ENCODE results near the gene NAT8L. TPM values are rescaled to one million over a fixed set of nuclear protein-coding genes. Genes with fewer than 3 reads are reported as not detected.
A peak's percentile ranks its signal among the peaks of the same experiment; 100 is the strongest.

The NAT8L gene
- total and polyA plus RNA-seq, 2 of the 13 experiments (the other 11 are each of a cell fraction or from before 2014, with no cell fraction given) = 2.2 to 3.3 TPM

DNA sequence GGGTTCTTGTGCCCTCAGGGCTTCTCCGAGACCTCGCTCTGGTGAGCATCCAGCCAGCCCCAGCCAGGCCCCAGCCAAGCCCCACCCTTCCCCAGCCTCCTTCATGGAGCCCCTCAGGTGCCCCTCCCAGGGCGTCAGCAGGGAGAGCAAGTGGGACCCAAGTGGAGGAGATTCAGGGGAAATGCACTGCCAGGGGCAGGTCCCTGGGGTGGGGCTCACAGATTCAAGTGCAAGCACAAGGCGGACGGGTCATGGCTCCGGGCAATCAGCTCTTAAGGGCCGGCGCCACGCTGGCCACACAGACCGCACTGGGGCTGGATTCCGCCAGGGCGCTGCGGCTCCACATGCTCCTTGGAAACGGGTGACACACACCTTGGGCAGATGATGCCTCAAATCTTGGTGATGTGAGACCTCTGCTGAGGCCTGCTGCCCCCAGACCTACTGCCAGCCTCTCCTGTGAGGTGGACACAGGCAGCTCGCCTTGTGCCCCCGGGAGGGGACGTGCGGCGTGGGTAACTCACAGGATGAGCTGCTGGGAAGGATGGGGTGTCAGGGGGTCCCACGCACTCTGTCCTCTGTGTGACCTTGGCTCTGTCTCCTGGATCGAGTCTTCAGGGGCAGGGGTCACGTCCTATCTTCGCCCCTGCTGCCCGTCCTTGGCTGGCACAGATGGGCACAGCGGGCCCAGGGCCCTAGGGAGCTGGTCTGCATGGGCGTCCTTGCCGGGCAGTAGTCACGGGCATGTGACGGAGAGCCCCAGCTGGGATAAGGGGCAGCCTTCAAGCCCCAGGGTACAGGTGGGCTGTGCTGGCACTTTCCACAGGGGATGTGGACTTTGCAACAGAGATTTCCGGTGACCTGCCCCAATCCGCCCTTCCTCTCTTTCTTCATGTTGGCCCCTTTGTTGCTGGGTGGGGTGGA, 17.1 kb downstream of the NAT8L start (continued):
- TF ChIP-seq, protein P1, sequence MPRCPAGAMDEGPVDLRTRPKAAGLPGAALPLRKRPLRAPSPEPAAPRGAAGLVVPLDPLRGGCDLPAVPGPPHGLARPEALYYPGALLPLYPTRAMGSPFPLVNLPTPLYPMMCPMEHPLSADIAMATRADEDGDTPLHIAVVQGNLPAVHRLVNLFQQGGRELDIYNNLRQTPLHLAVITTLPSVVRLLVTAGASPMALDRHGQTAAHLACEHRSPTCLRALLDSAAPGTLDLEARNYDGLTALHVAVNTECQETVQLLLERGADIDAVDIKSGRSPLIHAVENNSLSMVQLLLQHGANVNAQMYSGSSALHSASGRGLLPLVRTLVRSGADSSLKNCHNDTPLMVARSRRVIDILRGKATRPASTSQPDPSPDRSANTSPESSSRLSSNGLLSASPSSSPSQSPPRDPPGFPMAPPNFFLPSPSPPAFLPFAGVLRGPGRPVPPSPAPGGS (CRISPR knock-in tag; IDR thresholded peaks at IDR 0.05) = 0 out of 2 replicates have a peak, but pooled peaks have one; percentile 63
- TF ChIP-seq DPF2 (CRISPR knock-in tag; IDR thresholded peaks at IDR 0.05; ENCODE audit: borderline replicate concordance, low read depth) (peak; percentile 38; the same call in 1 of the 2 replicates), HNF4G (IDR thresholded peaks at IDR 0.05; ENCODE audit: borderline replicate concordance, low read depth, low read length) (peak; percentile 56; the same call in 1 of the 2 replicates), HNF4G (CRISPR knock-in tag; IDR thresholded peaks at IDR 0.05; ENCODE audit: borderline replicate concordance, low read depth) (no peak), NR2F6 (IDR thresholded peaks at IDR 0.05) (no peak), NR2F6 (CRISPR knock-in tag; IDR thresholded peaks at IDR 0.05) (peak; percentile 62; the same call in 1 of the 2 replicates), ZNF616 (CRISPR knock-in tag; IDR thresholded peaks at IDR 0.05; ENCODE audit: low read depth) (0 out of 2 replicates have a peak, but pooled peaks have one; percentile 33), CEBPG (CRISPR knock-in tag; IDR thresholded peaks at IDR 0.05) (peak; percentile 25; the same call in 1 of the 2 replicates), GATAD2A (CRISPR knock-in tag; IDR thresholded peaks at IDR 0.05) (peak; percentile 41), ETV5 (CRISPR knock-in tag; IDR thresholded peaks at IDR 0.05; ENCODE audit: borderline replicate concordance) (peak; percentile 89), RXRB (CRISPR knock-in tag; IDR thresholded peaks at IDR 0.05; ENCODE audit: borderline replicate concordance) (peak; percentile 55; the same call in 1 of the 2 replicates), ZNF557 (CRISPR knock-in tag; IDR thresholded peaks at IDR 0.05) (no peak), EP300 (IDR thresholded peaks at IDR 0.05; ENCODE audit: low read depth in 2 of 2, low read length in 2 of 2) (peak in 1 of 2 experiments; percentile 48; a peak in 1 of 4 replicates), EP300 (CRISPR knock-in tag; IDR thresholded peaks at IDR 0.05; ENCODE audit: borderline replicate concordance) (peak; percentile 15; the same call in 1 of the 2 replicates), ESRRA (CRISPR knock-in tag; IDR thresholded peaks at IDR 0.05; ENCODE audit: low read depth) (peak; percentile 52; the same call in 1 of the 2 replicates), ZNF281 (CRISPR knock-in tag; IDR thresholded peaks at IDR 0.05; ENCODE audit: borderline replicate concordance) (0 out of 2 replicates have a peak, but pooled peaks have one; percentile 4), HOXA3 (CRISPR knock-in tag; IDR thresholded peaks at IDR 0.05) (no peak)
- TF ChIP-seq, protein P2, sequence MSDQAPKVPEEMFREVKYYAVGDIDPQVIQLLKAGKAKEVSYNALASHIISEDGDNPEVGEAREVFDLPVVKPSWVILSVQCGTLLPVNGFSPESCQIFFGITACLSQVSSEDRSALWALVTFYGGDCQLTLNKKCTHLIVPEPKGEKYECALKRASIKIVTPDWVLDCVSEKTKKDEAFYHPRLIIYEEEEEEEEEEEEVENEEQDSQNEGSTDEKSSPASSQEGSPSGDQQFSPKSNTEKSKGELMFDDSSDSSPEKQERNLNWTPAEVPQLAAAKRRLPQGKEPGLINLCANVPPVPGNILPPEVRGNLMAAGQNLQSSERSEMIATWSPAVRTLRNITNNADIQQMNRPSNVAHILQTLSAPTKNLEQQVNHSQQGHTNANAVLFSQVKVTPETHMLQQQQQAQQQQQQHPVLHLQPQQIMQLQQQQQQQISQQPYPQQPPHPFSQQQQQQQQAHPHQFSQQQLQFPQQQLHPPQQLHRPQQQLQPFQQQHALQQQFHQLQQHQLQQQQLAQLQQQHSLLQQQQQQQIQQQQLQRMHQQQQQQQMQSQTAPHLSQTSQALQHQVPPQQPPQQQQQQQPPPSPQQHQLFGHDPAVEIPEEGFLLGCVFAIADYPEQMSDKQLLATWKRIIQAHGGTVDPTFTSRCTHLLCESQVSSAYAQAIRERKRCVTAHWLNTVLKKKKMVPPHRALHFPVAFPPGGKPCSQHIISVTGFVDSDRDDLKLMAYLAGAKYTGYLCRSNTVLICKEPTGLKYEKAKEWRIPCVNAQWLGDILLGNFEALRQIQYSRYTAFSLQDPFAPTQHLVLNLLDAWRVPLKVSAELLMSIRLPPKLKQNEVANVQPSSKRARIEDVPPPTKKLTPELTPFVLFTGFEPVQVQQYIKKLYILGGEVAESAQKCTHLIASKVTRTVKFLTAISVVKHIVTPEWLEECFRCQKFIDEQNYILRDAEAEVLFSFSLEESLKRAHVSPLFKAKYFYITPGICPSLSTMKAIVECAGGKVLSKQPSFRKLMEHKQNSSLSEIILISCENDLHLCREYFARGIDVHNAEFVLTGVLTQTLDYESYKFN (CRISPR knock-in tag; conservative IDR thresholded peaks at IDR 0.05) = peak; percentile 76
- TF ChIP-seq, protein P3, sequence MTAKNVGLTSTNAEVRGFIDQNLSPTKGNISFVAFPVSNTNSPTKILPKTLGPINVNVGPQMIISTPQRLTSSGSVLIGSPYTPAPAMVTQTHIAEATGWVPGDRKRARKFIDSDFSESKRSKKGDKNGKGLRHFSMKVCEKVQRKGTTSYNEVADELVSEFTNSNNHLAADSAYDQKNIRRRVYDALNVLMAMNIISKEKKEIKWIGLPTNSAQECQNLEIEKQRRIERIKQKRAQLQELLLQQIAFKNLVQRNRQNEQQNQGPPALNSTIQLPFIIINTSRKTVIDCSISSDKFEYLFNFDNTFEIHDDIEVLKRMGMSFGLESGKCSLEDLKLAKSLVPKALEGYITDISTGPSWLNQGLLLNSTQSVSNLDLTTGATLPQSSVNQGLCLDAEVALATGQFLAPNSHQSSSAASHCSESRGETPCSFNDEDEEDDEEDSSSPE (CRISPR knock-in tag; IDR thresholded peaks at IDR 0.05) = peak; percentile 26
